ENCODE results near the gene FARS2.

Gene FARS2

GRCh38 chr6:5724911-5725310 lies 463.6 kb downstream of the FARS2 start:
- DNase-seq: no peak

GRCh38 chr6:5726976-5727718 lies 465.8 kb downstream of the FARS2 start:
- no peak for DNase-seq

- DNase-seq: no peak
Observed at GRCh38 chr6:5728351-5729079, 467.2 kb downstream of the FARS2 start.

GRCh38 chr6:5729080-5729434 lies 467.7 kb downstream of the FARS2 start:
- DNase-seq: no peak

- no peak for DNase-seq
Observed at GRCh38 chr6:5729813-5730517, 468.7 kb downstream of the FARS2 start.

GRCh38 chr6:5730585-5731263 lies 469.4 kb downstream of the FARS2 start:
- no peak for DNase-seq

- DNase-seq: no peak
Observed at GRCh38 chr6:5731435-5731834, 470.1 kb downstream of the FARS2 start.

- DNase-seq: no peak
Observed at GRCh38 chr6:5732496-5732895, 471.2 kb downstream of the FARS2 start.

GRCh38 chr6:5736016-5736738 lies 474.9 kb downstream of the FARS2 start:
- DNase-seq: no peak

- no peak for DNase-seq
Observed at GRCh38 chr6:5737460-5737859, 476.1 kb downstream of the FARS2 start.

- DNase-seq: no peak
Observed at GRCh38 chr6:5738211-5738610, 476.9 kb downstream of the FARS2 start.

GRCh38 chr6:5744497-5744896 lies 483.2 kb downstream of the FARS2 start:
- DNase-seq: no peak

- no peak for DNase-seq
Observed at GRCh38 chr6:5745081-5745480, 483.8 kb downstream of the FARS2 start.

- DNase-seq: peak in 1 of 56 donors; percentile 9
Observed at GRCh38 chr6:5746053-5746758, 484.9 kb downstream of the FARS2 start.

- DNase-seq: no peak
Observed at GRCh38 chr6:5746759-5747130, 485.4 kb downstream of the FARS2 start.

GRCh38 chr6:5747379-5747778 lies 486.1 kb downstream of the FARS2 start:
- no peak for DNase-seq

- DNase-seq: no peak
Observed at GRCh38 chr6:5749016-5749650, 487.8 kb downstream of the FARS2 start.

GRCh38 chr6:5749651-5750215 lies 488.4 kb downstream of the FARS2 start:
- no peak for DNase-seq

GRCh38 chr6:5751525-5752390 lies 490.4 kb downstream of the FARS2 start:
- no peak for DNase-seq
